Lower leg skin (tissue), 4 donors: Measurements from ENCODE around the gene CTDNEP1. TPM values are rescaled to one million over a fixed set of nuclear protein-coding genes. Genes with fewer than 3 reads are reported as not detected.

Source experiments
- DNase-seq, 2 donors: peaks; one replicate each; pipeline ENCODE4 v3.0.0-alpha.2; 2019; ENCODE audit warnings: low spot score in 2 of 2
- H3K4me3 ChIP-seq: fragments of 200-600 bp; sonication (generic); 2 replicates; pipeline ENCODE4 v1.5.1; 2017; ENCODE audit warnings: mild to moderate bottlenecking, low read depth; ENCODE audit not compliant: poor library complexity, severe bottlenecking
- POLR2A ChIP-seq, 2 donors: fragments of 450-650 bp; IDR thresholded peaks; one replicate each; pipeline ENCODE4 v1.6.1; 2016 to 2017; ENCODE audit warnings: antibody characterized with exemption in 2 of 2, mild to moderate bottlenecking in 1 of 2, moderate library complexity in 1 of 2
- WGBS, 2 donors: methylation state at CpG; one replicate each; pipeline ENCODE4 v1.1.5; 2018; 5-methylcytosine and 5-hydroxymethylcytosine counted together
- intact Hi-C: fragments of 100-400 bp; cut with DNase I; formaldehyde crosslinking; loops from one replicate; pipeline ENCODE4 v1.15.0; 2023; ENCODE audit warnings: low total_unique reads
- total RNA-seq, 4 donors: library from RNA; depleted of rRNA; stranded (reverse); fragments of >200 nt; gene quantifications; one replicate each; pipeline ENCODE4 v1.1.0, GENCODE V29; 2016
- TF ChIP-seq, protein P1 (sequence below), 3 donors: fragments of 450-650 bp; IDR thresholded peaks; one replicate each; pipeline ENCODE4 v1.5.1; 2016; ENCODE audit warnings: antibody characterized with exemption in 3 of 3, mild to moderate bottlenecking in 3 of 3, moderate library complexity in 2 of 3

CTDNEP1 gene
- total RNA-seq, 4 donors from 2014 or later: 55.3 to 79.2 (median 70.4) TPM

DNA sequence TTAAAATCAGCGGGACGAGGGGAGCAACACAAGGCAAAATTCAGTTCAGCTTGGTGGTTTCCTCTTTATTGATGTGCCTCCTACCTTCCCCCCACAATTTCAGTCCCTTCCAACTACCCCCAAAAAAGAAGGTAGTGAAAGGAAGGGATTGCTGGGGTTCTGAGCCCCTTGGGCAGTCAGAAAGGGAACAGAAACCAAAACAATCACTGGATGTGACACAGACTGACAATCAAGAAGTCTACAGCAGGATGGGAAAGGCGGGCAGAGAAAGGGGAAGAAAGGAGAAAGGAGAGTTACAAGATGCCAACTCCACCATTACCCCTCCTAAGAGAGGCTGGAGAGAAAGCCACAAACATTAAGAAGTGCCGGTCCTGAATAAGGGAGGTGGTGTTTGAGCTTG lies 11.2 kb downstream of the CTDNEP1 start:
- WGBS, 2 donors: 58 to 68% methylated on average over 4 of the region's 4 CpGs
- no peak overlapping the region for H3K4me3 ChIP-seq
- TF ChIP-seq POLR2A (IDR thresholded peaks at IDR 0.05): no peak
- TF ChIP-seq, protein P1, sequence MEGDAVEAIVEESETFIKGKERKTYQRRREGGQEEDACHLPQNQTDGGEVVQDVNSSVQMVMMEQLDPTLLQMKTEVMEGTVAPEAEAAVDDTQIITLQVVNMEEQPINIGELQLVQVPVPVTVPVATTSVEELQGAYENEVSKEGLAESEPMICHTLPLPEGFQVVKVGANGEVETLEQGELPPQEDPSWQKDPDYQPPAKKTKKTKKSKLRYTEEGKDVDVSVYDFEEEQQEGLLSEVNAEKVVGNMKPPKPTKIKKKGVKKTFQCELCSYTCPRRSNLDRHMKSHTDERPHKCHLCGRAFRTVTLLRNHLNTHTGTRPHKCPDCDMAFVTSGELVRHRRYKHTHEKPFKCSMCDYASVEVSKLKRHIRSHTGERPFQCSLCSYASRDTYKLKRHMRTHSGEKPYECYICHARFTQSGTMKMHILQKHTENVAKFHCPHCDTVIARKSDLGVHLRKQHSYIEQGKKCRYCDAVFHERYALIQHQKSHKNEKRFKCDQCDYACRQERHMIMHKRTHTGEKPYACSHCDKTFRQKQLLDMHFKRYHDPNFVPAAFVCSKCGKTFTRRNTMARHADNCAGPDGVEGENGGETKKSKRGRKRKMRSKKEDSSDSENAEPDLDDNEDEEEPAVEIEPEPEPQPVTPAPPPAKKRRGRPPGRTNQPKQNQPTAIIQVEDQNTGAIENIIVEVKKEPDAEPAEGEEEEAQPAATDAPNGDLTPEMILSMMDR (IDR thresholded peaks at IDR 0.05): no peak
- no peak for DNase-seq
- intact Hi-C loops: no loop called here

DNA sequence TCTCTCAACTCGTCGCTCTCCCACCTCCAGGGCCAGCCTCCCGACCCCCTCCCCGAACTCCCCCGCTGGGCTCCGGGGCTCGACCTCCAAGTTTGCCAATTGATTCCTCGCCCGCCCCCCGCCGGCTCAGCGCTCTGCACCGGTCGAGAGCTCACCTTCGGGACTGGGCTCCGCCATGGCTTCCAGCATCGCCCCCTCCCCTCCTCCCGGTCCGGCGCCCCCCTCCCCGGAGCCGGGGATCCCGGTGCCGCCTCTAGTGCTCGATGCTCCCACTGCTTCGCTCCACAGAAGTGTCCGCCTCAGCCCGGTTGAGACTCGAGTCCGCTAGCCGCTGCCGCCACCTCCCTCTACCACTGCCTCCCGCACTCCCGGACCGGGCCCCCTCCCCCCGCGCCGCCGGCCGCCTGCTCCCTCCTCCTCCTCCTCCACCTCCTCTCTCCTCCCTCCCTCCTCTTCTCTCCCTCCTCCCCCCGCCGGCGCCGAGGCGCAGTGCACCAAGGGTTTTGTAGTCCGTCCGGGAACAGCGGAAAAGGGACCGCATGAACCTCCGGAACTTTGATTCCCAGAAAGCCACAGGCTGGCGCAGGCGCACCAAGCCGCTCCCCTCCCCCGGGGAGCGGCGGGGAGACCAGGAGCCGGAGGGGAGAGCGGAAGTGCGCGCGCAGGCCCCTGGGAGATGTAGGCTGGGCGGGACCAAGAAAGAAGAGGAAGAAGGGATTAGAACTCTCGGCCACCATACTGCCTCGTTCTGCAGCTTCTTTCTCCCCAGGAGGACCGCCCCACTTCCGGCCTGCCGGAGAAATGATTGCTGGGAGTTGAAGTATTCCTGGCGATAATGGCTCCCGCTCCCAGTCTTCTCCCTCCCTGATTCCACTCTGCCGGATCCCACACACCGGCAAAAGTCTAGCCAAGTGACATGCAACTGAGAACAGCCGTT lies 12.2 kb downstream of the CTDNEP1 start, which contains the start of gene PHF23:
PHF23 (minus strand) TSS at position 367 of the 937 bp plus-strand sequence; CDS start at position 189, 178 bp downstream.
- intact Hi-C loops: no loop called here
- TF ChIP-seq, protein P1 (IDR thresholded peaks at IDR 0.05): peak in 1 of 3 donors; percentile 64
- peak in 1 of 2 donors; percentile 40 for TF ChIP-seq POLR2A (IDR thresholded peaks at IDR 0.05)

DNA sequence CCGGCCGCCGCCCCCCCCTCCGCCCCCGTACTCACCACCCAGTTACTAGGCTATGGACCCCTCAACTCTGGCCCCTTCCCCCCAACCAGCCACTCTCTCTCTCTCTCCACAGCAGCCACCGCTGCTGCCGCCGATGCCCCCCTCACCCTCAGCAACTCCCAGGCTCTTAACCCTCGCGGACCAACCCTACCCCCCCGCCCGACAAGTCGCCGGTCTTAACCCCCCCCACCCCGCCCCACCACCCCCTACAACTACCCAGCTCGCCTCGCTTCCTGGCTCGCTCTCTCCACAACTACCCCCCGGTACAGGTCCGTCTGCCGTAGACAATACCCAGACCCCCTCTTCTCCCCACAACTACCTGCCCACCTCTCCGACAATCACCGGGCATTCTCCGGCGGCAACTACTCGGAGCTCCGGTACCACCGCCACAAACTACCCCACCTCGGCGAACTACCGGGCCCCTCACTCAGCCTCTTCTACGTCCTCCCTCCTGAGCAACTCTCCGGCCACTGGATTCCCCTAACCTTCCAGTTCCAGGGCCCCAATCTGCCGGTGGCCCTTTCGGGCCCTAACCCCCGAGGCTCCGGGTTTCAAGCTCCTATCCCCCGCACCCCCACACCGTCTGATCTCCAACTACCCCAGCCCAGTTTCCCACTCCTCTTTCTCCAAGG lies 13.0 kb downstream of the CTDNEP1 start:
- WGBS, 2 donors: 0 to 1% methylated on average over 26 to 31 of the region's 39 CpGs
- intact Hi-C loops: no loop called here
- TF ChIP-seq, protein P1 (IDR thresholded peaks at IDR 0.05): no peak
- no peak for TF ChIP-seq POLR2A (IDR thresholded peaks at IDR 0.05)
- peak overlapping the region; percentile 99 for H3K4me3 ChIP-seq
- no peak for DNase-seq

More for the DNA sequence above, 12.2 kb downstream of the CTDNEP1 start, which contains the start of gene PHF23:
- WGBS, 2 donors: 1% methylated on average over 67 to 72 of the region's 72 CpGs
- DNase-seq: peak; percentile 99 to 100
- peak within 1 kb of the TSS; percentile 99 for H3K4me3 ChIP-seq

DNA sequence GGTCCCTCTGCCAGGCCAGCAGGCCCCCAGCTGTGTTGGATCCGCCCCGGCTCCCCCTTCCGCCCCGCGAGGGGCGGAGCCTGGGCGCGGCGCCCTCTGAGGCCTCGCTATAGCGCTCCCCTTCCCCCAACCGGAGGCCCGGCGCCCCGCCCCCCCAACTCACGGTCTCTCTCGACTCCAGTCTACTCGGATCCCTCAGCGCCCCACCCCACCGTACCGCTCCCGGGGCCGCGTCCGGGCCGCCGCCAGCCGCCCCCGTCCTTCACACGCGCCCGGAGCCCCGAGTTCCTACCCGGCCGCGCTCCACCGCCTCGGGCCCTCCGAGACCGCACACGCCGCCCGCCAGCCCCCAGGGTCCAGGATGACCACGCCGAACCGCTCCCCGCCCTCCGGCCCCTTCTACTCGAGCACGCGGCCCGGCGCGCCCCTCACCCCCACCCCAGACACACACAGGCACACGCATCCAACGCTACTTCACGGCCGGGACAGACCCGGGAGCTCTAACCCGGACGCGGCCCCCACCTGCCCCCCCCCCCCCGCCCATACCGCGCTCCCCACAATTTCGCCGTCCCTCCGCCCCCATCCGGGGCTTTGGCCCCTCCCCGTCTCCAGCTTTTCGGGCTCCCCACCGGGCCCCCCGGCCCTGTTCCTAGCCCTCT lies 13.6 kb downstream of the CTDNEP1 start:
- peak in 1 of 2 donors; percentile 96 for DNase-seq
- H3K4me3 ChIP-seq: peak overlapping the region; percentile 99
- TF ChIP-seq, protein P1 (IDR thresholded peaks at IDR 0.05): no peak
- no peak for TF ChIP-seq POLR2A (IDR thresholded peaks at IDR 0.05)
- WGBS, 2 donors: 0 to 1% methylated on average over 40 to 44 of the region's 73 CpGs
- intact Hi-C loops: no loop called here

DNA sequence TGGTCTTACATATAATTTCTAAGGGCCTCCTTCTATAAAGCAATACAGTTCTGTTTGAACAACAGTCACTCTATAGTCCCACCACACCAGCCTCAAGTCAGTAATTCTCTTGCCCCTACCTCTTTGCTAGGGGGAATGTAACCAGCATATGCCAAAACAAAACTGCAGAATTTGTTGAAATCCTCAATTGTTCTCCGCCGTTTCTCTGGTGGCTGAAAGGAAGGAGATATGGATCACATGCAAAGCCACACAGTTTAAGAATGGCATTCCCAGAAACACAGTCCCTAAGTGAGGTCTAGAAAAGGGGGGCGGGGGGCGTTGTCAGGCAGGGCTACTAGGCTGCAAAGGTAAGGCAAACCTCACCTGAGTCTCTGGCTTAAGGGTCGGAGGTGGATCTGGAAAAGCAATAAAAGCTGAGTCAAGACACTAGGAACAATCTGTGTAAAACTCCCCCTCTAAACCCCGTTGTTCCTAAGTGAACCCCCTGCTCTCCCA lies 14.2 kb downstream of the CTDNEP1 start:
- H3K4me3 ChIP-seq: no peak overlapping the region
- 20 to 28% methylated on average over 6 of the region's 6 CpGs for WGBS, 2 donors
- TF ChIP-seq POLR2A (IDR thresholded peaks at IDR 0.05): no peak
- TF ChIP-seq, protein P1 (IDR thresholded peaks at IDR 0.05): no peak
- DNase-seq: no peak
- intact Hi-C loops: no loop called here
